ENCODE results near the gene SNX25. TPM values are rescaled to one million over a fixed set of nuclear protein-coding genes. Genes with fewer than 3 reads are reported as not detected.
"Not testable (repeated sequence)": the region's sequence is repeated elsewhere in the genome, so short reads cannot be mapped to it uniquely, and the experiment has no call there.

SNX25 gene
- total RNA-seq, 4 donors from 2014 or later = 13.3 to 39.3 (median 15.3) TPM

DNA sequence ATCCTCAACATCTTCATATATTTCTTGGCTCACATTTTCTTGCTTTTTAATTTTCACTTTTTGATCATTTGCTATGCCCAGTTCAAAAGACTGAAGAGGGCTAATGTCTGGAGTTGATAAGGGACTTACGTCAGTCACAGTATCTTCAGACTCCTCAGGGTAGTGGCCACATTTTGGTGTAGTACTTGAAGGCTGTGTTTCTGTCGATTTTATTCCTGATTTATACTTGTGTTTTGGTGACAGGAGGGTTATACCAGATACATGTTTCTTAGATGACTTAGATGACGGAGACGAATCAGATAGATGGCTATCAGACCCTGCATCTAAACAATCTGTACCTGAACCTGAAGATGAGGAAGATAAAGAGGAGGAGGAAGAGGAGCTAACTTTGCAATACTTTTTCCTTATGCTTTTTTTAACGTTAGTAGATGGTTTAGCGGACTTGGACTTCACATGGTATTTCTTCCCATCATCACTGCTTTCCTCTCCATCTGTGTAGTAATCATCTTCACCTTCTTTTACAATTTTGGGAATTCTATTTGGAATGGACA lies 19.0 kb upstream of the SNX25 start:
- no peak overlapping the region for H3K4me3 ChIP-seq
- TF ChIP-seq POLR2A (IDR thresholded peaks at IDR 0.05) = no peak
- TF ChIP-seq CTCF (IDR thresholded peaks at IDR 0.05) = no peak
- no peak for TF ChIP-seq POLR2AphosphoS5 (IDR thresholded peaks at IDR 0.05)
- TF ChIP-seq EP300 (IDR thresholded peaks at IDR 0.05) = no peak
- DNase-seq (ENCODE audit: low spot score in 2 of 2) = no peak
- H3K27ac ChIP-seq = no peak overlapping the region
- H3K9me3 ChIP-seq = no peaks in the 10 kb centered on the region
- 84% methylated on average over 6 of the region's 6 CpGs for WGBS
- H3K27me3 ChIP-seq = no peaks in the 10 kb centered on the region
- H3K4me1 ChIP-seq = no peaks in the 10 kb centered on the region
- peaks cover 13% of the 10 kb centered on the region for H3K36me3 ChIP-seq

DNA sequence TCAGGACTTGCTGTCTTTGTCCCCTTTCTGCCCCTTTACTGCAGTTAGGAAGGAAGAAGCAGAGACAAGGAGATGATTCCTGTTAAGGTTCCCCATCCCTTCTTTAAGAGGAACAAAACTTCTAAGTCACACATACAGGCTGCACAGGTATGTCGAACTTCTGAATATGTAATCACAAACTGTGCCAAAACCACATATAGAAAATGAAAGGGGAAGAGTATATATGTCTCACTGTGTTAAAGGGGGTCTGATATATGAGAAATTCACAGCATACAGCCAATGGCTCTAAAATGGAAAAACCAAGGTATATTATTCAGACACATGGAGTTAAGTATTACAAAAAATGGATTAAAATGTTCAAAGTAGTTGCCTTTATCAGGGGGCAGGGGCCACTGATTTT lies 17.3 kb upstream of the SNX25 start:
- TF ChIP-seq CTCF (IDR thresholded peaks at IDR 0.05) = no peak
- TF ChIP-seq POLR2AphosphoS5 (IDR thresholded peaks at IDR 0.05) = no peak
- no peak for TF ChIP-seq POLR2A (IDR thresholded peaks at IDR 0.05)
- no peak for TF ChIP-seq EP300 (IDR thresholded peaks at IDR 0.05)
- Histone ChIP-seq H3K9me3 (no peaks in the 10 kb centered on the region), H3K36me3 (peaks cover 13% of the 10 kb centered on the region), H3K27ac (no peak overlapping the region), H3K4me1 (no peaks in the 10 kb centered on the region), H3K4me3 (no peak overlapping the region), H3K27me3 (no peaks in the 10 kb centered on the region)
- no peak for DNase-seq (ENCODE audit: low spot score in 2 of 2)
- 83% methylated on average over 1 of the region's 1 CpG for WGBS

GRCh38 chr4:185194924-185195888 lies 14.2 kb upstream of the SNX25 start:
- no peak for DNase-seq (ENCODE audit: low spot score in 2 of 2)
- H3K4me1 ChIP-seq = no peaks in the 10 kb centered on the region
- no peaks in the 10 kb centered on the region for H3K9me3 ChIP-seq
- WGBS = 74% methylated on average over 9 of the region's 9 CpGs
- no peak overlapping the region for H3K27ac ChIP-seq
- H3K4me3 ChIP-seq = no peak overlapping the region
- no peaks in the 10 kb centered on the region for H3K27me3 ChIP-seq
- H3K36me3 ChIP-seq = peaks cover 6% of the 10 kb centered on the region
- TF ChIP-seq CTCF (IDR thresholded peaks at IDR 0.05) (no peak), POLR2A (IDR thresholded peaks at IDR 0.05) (no peak), EP300 (IDR thresholded peaks at IDR 0.05) (no peak), POLR2AphosphoS5 (IDR thresholded peaks at IDR 0.05) (no peak)

- 90% methylated on average over 2 of the region's 2 CpGs for WGBS
- Histone ChIP-seq H3K9me3 (no peaks in the 10 kb centered on the region), H3K4me3 (no peak overlapping the region), H3K36me3 (no peaks in the 10 kb centered on the region), H3K4me1 (no peaks in the 10 kb centered on the region), H3K27me3 (no peaks in the 10 kb centered on the region), H3K27ac (no peak overlapping the region)
- TF ChIP-seq EP300 (IDR thresholded peaks at IDR 0.05) = no peak
- TF ChIP-seq POLR2AphosphoS5 (IDR thresholded peaks at IDR 0.05) = no peak
- DNase-seq (ENCODE audit: low spot score in 2 of 2) = no peak
Measured at GRCh38 chr4:185196437-185196836, 13.0 kb upstream of the SNX25 start.

DNA sequence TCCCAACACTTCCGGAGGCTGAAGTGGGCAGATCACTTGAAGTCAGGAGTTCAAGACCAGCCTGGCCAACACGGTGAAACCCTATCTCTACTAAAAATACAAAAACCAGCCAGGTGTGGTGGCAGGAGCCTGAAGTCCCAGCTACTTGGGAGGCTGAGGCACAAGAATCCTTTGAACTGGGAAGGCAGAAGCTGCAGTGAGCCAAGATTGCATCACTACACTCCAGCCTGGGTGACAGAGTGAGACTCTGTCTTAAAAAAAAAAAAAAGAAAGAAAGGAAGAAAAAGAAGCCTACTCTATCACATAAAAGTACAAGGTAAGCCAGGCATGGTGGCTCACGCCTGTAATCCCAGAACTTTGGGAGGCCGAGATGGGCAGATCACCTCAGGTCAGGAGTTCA lies 11.2 kb upstream of the SNX25 start:
- WGBS = 99% methylated on average over 4 of the region's 4 CpGs
- not testable (repeated sequence) for DNase-seq (ENCODE audit: low spot score in 2 of 2); H3K27me3 ChIP-seq; H3K27ac ChIP-seq; H3K36me3 ChIP-seq; H3K4me3 ChIP-seq; H3K9me3 ChIP-seq
- peaks cover 10% of the 10 kb centered on the region for H3K4me1 ChIP-seq
